ENCODE results near the gene MTHFD2. TPM values are rescaled to one million over a fixed set of nuclear protein-coding genes. Genes with fewer than 3 reads are reported as not detected.

MTHFD2 gene
- total RNA-seq, 1 donor from 2014 or later = 150 TPM

GRCh38 chr2:74255660-74256213, 57.3 kb downstream of the MTHFD2 start:
- H3K27ac Mint-ChIP-seq = no peak overlapping the region
- no peak overlapping the region for H3K4me3 Mint-ChIP-seq
- ATAC-seq (ENCODE audit: low read depth) (no peak), DNase-seq (no peak)
- H3K36me3 Mint-ChIP-seq (ENCODE audit: low read depth) = no peaks in the 10 kb centered on the region
- ChIA-PET CTCF (no interaction called here), POLR2A (no interaction called here)
- H3K9me3 Mint-ChIP-seq = no peaks in the 10 kb centered on the region
- no peaks in the 10 kb centered on the region for H3K27me3 Mint-ChIP-seq
- no peak for TF ChIP-seq CTCF (IDR thresholded peaks at IDR 0.05)
- no peaks in the 10 kb centered on the region for H3K4me1 Mint-ChIP-seq
- intact Hi-C loops (cut with micrococcal nuclease) = no loop called here

GRCh38 chr2:74259191-74259590, 60.8 kb downstream of the MTHFD2 start:
- POLR2A ChIA-PET = no interaction called here
- no peaks in the 10 kb centered on the region for H3K9me3 Mint-ChIP-seq
- no peaks in the 10 kb centered on the region for H3K4me1 Mint-ChIP-seq
- DNase-seq (no peak), ATAC-seq (ENCODE audit: low read depth) (no peak)
- no peaks in the 10 kb centered on the region for H3K27me3 Mint-ChIP-seq
- intact Hi-C loops (cut with micrococcal nuclease) = no loop called here
- H3K36me3 Mint-ChIP-seq (ENCODE audit: low read depth) = peaks cover 3% of the 10 kb centered on the region
- H3K27ac Mint-ChIP-seq = no peak overlapping the region
- H3K4me3 Mint-ChIP-seq = no peak overlapping the region
- TF ChIP-seq CTCF (IDR thresholded peaks at IDR 0.05) = no peak
- CTCF ChIA-PET = interaction anchor here (1.0 to 1.1 kb wide), 2 partner anchors 9 to 76 kb away, joined by 3 read pairs; no protein-coding TSS in a partner anchor

- Mint-ChIP-seq H3K27ac (no peak overlapping the region), H3K9me3 (no peaks in the 10 kb centered on the region), H3K27me3 (no peaks in the 10 kb centered on the region), H3K36me3 (ENCODE audit: low read depth) (peaks cover 3% of the 10 kb centered on the region), H3K4me3 (no peak overlapping the region), H3K4me1 (no peaks in the 10 kb centered on the region)
- DNase-seq (no peak), ATAC-seq (ENCODE audit: low read depth) (no peak)
- POLR2A ChIA-PET = no interaction called here
- TF ChIP-seq CTCF (IDR thresholded peaks at IDR 0.05) = no peak
- intact Hi-C loops (cut with micrococcal nuclease) = no loop called here
- CTCF ChIA-PET = no interaction called here
Measured at GRCh38 chr2:74259733-74260132, 61.3 kb downstream of the MTHFD2 start.

GRCh38 chr2:74260495-74260894, 62.1 kb downstream of the MTHFD2 start:
- ATAC-seq (ENCODE audit: low read depth) (no peak), DNase-seq (no peak)
- Mint-ChIP-seq H3K27ac (no peak overlapping the region), H3K9me3 (no peaks in the 10 kb centered on the region), H3K36me3 (ENCODE audit: low read depth) (peaks cover 3% of the 10 kb centered on the region), H3K27me3 (no peaks in the 10 kb centered on the region), H3K4me3 (no peak overlapping the region), H3K4me1 (no peaks in the 10 kb centered on the region)
- intact Hi-C loops (cut with micrococcal nuclease) = no loop called here
- TF ChIP-seq CTCF (IDR thresholded peaks at IDR 0.05) = no peak
- ChIA-PET POLR2A (no interaction called here), CTCF (no interaction called here)

- no peak for TF ChIP-seq CTCF (IDR thresholded peaks at IDR 0.05)
- Mint-ChIP-seq H3K4me1 (no peaks in the 10 kb centered on the region), H3K36me3 (ENCODE audit: low read depth) (peaks cover 3% of the 10 kb centered on the region), H3K27me3 (no peaks in the 10 kb centered on the region), H3K27ac (no peak overlapping the region), H3K9me3 (no peaks in the 10 kb centered on the region), H3K4me3 (no peak overlapping the region)
- ChIA-PET CTCF (no interaction called here), POLR2A (no interaction called here)
- DNase-seq (no peak), ATAC-seq (ENCODE audit: low read depth) (no peak)
- intact Hi-C loops (cut with micrococcal nuclease) = no loop called here
Measured at GRCh38 chr2:74261204-74261864, 62.9 kb downstream of the MTHFD2 start.
